Activated T-cell treated with anti-CD3 and anti-CD28 coated beads for 4 hours (primary cell): ENCODE data around the gene LGALS7B.
A peak's percentile ranks its signal among the peaks of the same experiment; 100 is the strongest.
"Not testable (repeated sequence)": the region's sequence is repeated elsewhere in the genome, so short reads cannot be mapped to it uniquely, and the experiment has no call there.

Experiments used
- DNase-seq: peaks from one replicate; pipeline ENCODE4 v3.0.0-alpha.2; 2020

Gene LGALS7B

DNA sequence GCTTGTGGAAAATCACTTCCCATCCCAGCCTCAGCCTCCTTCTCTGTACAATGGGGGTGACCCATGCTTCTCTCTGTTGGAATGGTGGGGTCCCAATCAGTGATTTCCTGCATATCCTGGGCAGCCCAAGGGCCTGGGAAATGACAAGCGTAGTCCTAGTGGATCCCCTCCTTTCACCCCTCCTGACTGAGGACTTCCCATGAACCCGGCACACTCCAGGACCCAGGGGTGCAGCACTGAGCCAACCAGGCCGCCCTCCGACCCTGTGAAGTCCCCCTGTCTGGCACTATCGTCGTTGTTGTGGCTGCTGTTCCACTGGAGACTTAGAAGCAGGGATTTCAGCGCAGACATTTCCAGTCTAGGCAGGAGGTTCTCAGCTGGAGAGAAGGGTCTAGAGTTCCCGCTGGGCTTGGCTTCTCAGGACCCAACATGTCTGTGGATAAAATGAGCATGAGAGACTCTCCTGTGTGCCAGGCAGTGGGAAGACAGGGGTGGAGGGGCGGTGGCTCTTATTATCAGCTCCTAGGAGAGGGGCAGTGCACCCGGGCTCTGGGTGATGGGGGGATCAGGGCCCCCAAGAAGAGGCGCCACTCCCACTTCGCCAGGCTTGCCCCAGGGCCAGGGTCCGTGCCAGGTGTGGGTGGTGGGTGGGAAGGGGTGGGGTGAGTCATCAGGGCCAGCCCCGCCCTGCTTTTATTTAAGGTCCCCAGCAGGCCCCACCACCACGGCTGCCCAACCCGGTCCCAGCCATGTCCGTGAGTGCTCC, at the start of gene LGALS7B:
LGALS7B (plus strand) TSS at position 723 of the 766 bp plus-strand sequence; CDS start at position 750, 27 bp downstream.
- no peak for DNase-seq

DNA sequence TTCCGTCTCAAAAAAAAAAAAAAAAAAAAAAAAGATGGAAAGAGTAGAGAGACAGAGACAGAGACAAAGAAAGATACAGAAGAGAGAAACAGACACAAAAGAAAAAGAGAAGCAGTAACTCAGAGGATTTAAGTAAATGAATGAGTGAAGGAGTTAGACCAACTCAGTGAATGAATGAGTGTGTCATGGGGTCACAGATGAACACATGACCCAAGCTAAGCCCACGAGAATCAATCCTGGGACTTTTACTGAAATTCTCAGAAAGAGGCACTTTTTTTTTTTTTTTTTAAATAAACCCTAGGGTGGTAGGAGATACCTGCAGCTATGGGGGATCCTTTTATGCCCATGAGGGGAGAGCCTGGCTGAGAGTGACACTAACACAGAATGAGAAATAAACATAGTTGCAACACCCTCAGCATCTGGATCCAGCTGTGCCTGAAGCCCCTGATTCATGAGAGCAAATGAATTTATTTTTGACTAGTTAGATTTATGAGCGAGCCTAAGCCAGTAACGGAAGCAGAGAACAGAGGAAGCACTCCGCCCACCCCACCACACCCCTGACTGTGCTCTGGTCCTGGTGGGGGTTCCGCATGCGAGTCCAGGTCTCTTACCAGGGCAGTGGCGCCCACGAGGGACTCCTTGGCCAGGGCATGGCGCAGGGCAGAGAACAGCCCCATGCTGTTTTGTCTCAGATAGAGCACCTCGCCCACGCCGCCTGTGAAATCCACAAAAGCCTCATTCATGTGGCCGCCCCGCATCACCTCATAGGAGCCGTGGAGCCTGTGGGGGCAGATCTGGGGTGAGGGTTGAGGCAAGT, 49.4 kb upstream of the LGALS7B start:
- no peak for DNase-seq

DNA sequence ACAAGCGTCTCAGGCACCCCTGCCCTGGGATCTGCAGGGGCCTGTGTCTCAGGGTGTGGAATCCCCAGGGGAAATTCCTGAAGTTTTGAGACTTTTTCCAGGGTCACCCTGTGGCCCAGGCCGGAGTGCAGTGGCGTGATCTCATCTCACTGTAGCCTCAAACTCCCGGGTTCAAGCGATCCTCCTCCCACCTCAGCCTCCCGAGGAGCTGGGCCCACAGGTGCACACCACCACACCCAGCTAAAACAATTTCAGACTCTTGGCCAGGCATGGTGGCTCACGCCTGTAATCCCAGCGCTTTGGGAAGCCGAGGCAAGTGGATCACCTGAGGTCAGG, 48.8 kb upstream of the LGALS7B start:
- no peak for DNase-seq

DNA sequence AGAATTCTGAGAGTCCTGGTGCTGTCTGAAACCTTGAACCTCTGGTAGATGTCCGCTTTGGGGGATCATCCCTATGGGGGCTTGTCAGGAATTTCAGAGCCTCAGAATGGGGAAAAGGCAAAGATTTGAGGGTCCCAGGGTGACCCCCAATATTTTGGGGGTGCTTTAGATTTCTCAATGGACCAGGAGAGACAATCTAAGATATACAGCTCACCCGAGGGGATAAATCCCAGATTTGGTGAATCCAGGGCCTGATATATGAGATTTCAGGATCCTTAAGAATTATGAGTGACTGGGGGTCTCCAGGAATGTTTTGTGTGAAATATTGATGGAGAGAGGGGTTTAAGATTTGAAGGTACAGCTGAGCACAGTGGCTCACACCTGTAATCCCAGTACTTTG, 48.1 kb upstream of the LGALS7B start:
- no peak for DNase-seq

DNA sequence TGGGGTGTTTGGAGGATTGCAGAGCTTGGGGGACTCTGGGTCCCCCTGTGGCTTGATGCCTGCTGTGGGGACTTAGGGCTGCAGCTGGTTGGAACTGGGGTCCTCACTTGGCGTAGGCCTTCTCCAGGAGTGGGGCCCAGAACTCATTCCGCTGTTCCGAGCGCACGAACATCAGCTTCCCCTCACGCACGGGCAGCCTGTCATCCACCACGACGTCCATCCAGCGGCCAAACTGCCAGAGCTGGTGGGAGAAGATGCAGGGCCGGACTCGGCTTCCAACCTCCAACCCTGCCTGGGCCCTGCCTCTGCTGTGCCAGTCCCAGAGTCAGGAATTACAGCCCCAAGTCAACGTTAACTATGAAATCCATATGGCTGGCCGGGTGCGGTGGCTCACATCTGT, 47.3 kb upstream of the LGALS7B start:
- DNase-seq: no peak

DNA sequence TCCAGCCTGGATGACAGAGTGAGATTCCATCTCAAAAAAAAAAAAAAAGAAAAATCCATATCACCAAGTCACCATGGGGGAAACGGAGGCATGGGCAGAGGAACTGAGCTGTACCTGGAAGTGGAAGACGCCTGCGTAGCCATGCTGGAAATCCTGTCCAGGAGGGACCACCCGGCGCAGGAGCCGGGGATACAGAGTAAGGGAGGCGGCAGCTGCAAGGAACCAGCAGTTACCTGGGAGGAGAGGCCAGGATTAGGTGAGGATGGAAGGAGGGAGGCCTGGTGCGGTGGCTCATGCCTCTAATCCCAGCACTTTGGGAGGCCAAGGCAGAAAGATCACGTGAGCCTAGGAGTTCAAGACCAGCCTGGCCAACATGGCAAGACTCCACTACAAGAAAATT, 46.7 kb upstream of the LGALS7B start:
- no peak for DNase-seq

DNA sequence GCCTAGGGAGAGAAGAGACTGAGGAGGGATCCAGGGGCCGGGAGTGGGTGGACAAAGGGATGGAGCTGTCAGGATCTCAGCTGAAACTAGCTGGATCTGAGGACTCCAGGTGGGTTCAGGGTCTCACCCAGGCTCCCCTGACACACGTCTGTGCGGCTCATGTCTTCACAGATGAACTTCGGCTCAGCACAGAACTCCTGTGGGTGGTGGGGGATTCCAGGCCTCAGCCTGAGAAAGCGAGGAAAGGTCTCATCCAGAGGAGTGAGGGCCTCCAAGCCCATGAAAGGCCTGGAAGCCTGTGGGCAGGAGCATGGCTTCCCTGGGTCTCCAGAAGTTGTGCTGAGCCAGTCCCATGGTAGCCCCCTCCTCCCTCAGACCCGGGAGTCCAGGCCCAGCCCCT, 46.1 kb upstream of the LGALS7B start:
- DNase-seq: no peak

DNA sequence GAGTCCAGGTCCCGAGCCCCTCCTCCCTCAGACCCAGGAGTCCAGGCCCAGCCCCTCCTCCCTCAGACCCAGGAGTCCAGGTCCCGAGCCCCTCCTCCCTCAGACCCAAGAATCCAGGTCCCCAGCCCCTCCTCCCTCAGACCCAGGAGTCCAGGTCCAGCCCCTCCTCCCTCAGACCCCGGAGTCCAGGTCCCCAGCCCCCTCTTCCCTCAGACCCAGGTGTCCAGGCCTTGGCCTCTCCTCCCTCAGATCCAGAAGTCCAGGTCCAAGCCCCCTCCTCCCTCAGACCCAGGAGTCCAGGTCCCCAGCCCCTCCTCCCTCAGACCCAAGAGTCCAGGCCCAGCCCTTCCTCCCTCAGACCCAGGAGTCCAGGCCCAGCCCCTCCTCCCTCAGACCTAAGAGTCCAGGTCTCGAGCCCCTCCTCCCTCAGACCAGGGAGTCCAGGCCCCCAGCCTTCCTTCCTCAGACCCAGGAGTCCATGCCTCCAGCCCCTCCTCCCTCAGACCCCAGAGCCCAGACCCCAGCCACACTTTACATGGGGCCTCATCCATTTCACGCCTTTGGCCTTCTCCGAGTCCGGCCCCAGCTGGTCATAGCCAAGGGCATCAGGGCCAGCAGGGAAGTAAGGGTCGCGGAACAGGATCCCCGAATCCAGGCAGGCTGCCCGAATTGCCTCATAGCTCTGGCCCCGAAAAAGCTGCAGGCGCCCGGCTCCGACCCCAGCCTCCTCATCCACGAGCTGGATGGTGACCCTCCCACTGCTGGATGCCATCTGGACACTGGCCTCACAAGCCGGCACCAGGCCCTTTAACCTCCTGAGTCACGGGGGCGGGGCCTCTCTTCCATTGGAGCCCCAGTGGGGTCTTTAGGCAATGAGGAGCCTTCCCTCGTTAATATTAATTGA, 45.4 kb upstream of the LGALS7B start:
- no peak for DNase-seq

DNA sequence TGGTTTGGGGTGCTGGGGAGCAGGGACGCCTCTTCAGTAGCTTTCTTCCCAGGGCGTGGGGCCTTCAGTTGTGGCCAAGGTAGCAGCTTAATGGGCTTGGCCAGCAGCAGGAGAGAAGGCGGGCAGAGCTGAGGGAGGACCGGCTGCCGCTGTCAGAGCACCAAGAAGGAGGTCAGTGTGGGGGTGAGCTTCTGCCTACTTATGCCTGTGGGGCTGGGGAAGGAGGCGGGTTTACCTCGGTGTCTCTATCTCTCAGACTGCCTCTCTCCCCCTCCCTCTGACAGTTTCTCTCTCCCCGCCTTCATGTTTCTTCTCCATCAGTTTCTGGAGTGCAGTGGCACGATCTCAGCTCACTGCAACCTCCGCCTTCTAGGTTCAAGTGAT, 44.7 kb upstream of the LGALS7B start, which contains the start of gene CAPN12:
CAPN12 (minus strand) TSS at position 177 of the 384 bp plus-strand sequence. CDS start 309 bp downstream, outside the sequence.
- DNase-seq: no peak

DNA sequence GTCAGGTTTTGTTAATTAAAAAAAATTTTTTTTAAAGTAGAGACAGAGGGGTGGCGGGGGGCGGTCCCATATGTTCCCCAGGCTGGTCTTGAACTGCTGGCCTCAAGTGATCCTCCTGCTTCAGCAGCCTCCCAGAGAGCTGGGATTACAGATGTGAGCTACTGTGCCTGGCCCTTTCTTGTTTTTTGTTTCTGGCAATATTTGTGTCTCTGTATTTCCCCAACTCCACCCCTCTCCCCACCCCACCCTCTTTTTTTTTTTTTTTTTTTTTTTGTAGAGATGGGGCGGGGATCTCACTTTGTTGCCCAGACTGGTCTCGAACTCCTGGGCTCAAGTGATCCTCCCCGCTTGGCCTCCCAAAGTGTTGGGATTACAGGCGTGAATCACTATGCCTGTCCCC, 44.1 kb upstream of the LGALS7B start:
- no peak for DNase-seq

DNA sequence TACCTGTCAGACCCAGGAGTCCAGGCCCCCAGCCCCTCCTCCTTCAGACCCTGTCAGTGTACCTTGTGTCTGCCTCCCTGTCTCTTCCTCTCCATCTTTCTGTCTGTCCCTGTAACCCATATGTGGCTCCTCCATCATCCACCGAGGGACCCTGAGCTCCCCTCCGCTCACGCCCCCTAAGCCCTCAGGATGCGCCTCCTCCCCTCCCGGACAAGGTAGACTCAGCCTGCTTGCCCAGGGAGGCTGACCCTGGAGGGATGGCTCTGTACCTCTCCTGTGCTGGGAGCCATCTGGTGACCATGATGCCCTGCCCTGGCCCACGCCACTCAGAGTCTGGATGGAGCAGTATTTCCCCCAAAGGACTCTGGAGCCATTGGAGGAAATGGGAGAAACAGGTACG, 43.7 kb upstream of the LGALS7B start:
- DNase-seq: no peak

DNA sequence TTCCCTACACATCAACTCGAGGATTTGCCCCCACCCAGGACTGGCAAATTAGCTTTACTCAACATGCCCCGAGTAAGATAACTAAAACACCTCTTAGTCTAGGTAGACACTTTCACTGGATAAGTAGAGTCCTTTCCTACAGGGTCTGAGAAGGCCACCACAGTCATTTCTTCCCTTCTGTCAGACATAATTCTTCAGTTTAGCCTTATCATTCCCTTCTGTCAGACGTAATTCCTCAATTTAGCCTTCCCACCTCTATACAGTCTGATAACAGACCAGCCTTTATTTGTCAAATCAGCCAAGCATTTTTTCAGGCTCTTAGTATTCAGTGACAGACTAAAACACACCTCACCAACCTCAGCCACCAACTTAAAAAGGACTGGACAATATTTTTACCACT, 35.2 kb upstream of the LGALS7B start:
- not testable (repeated sequence) for DNase-seq

DNA sequence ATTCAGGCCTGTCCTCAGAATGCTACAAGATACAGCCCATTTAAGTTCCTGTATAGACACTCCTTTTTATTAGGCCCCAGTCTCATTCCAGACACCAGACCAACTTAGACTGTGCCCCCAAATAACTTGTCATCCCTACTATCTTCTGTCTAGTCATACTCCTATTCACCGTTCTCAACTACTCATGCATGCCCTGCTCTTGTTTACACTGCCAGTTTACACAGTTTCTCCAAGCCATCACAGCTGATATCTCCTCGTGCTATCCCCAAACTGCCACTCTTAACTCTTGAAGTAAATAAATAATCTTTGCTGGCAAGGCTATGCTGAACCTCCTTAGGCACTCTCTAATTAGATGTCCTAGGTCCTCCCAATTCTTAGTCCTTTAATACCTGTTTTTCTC, 34.8 kb upstream of the LGALS7B start:
- not testable (repeated sequence) for DNase-seq

DNA sequence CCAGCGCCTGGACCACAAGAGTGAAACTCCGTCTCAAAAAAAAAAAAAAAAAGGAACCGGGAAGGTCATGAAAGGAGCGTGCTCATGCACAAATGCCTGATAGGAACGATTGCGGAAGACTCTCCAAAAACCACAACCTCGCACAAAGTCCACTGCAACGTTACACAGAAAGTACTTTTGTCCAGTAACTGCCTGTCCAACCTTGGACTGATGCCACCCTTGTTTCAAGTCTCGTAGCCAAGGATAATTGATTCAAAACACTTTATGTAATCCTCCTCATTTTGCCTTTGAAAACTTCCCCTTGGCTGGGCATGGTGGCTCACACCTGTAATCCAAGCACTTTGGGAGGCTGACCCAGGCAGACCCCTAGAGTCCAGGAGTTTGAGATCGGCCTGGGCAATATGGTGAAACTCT, 29.4 kb upstream of the LGALS7B start:
- no peak for DNase-seq

DNA sequence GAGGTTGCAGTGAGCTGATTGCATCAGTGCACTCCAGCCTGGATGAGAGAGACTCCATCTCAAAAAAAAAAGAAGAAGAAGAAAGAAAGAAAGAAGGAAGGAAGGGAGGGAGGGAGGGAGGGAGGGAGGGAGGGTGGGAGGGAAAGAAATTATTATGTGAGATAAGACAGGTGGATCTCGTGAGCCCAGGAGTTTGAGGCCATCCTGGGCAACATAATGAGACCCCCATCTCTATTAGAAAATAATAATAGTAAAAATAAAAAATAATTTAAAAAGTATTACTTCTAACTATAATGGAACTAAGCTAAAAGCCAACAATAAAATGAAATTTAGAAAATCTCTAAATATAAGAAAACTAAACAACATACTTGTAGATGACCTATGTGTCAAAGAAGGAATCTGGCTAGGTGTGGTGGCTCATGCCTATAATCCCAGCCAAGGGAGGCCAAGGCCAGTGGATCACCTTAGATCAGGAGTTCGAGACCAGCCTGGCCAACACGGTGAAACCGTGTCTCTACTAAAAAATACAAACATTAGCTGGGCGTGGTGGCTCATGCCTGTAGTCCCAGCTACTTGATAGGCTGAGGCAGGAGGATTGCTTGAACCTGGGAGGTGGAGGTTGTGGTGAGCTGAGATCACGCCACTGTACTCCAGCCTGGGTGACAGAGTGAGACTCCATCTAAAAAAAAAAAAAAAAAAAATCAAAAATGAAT, 28.0 kb upstream of the LGALS7B start:
- DNase-seq: not testable (repeated sequence)

DNA sequence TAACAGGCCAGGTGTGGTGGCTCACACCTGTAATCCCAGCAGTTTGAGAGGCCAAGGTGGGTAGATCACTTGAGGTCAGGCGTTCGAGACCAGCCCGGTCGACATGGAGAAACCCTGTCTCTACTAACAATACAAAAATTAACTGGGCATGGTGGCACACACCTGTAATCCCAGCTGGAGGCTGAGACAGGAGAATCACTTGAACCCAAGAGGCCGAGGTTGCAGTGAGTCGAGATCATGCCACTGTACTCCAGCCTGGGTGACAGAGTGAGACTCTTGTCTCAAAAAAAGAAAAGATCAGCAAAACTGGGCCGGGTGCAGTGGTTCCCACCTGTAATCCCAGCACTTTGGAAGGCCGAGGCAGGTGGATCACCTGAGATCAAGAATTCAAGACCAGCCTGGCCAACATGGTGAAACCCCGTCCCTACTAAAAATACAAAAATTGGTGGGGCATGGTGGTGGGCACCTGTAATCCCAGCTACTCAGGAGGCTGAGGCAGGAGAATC, 27.1 kb upstream of the LGALS7B start:
- not testable (repeated sequence) for DNase-seq

DNA sequence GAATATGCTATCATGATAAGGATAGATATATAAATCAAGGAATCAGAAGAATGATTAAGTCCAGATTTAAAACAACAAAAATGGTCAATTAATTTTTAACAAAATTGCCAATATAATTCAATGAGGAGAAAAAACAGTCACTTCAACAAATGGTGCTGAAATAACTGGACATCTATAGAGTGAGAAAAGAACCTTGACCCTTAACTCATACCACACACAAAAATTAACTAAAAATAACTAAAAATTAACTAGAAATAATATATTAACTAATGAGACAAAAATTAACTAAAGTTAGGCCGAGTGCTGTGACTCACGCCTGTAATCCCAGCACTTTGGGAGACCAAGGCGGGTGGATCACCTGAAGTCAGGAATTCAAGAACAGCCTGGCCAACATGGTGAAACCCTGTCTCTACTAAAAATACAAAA, 25.2 kb upstream of the LGALS7B start:
- DNase-seq: no peak

DNA sequence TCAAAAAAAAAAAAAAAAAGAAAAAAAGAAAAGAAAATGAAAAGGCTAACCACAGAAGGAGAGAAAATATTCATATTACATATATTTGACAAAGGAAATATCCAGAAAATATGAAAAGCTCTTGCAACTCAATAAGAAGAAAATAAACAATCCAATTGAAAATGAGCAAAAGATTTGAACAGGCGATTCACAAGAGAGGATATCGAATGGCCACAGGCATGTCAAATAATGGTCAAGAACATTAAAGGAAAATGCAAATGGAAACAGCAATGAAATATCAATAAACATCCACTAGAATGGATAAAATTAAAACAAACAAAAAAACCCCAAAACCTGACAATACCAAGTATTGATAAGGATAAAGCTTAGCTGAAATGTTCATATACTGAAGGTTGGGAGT, 23.8 kb upstream of the LGALS7B start:
- DNase-seq: no peak

DNA sequence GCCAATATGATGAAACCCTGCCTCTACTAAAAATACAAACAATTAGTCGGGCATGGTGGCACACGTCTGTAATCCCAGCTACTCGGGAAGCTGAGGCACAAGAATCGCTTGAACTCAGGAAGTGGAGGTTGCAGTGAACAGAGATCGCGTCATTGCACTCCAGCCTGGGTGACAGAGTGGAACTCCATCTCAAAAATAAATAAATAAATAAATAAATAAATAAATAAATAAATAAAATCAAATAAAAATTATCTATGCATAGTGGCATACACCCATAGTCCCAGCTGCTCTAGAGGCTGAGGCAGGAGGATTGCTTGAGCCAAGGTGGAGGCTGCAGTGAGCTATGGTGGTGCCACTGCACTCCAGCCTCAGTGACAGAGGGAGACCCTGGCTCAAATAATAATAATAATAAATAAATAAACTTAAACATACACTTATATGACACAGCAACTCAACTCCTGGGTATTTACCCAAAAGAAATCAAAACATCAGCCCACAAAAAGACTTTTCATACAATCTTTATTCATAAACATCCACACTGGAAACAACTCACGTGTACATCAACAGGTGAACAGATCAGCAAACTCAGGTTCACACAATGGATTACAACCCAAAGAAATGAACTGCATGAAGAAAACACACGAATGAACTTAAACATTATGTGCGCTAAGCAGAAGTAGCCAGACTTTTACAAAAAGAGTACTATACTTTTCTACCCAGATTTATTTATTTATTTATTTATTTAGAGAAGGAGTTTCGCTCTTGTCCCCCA, 22.5 kb upstream of the LGALS7B start:
- DNase-seq: no peak

DNA sequence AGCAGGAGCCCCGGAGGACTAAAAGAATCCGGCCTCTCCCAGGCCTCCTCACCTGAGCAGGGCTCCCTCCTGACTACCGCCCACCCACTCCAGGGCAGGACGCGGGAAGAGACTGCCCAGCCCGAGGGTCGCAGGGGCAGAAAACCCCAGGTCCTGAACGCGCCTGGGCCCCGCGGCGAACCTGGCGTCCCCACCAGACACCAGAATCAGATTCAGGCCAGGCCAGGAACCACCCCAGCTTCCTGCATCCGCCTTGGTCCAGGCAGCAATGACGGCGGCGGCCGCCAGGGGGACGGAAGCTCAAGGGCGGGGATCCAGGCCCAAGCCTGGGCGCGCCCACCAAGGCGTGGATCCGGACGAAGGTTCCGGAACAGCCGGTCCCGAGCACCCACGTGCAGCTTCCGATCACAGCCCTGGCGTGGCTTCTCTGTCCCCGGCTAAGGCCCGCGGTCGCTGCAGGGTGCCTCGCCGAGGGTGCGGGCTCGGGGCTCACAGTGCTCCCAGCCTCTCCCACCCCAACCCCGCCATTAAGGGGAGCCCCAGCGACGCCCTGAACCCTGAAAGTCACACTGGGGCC, 19.3 kb upstream of the LGALS7B start:
- peak; percentile 82 for DNase-seq
